ENCODE measurements around the gene PHACTR1. TPM values are rescaled to one million over a fixed set of nuclear protein-coding genes. Genes with fewer than 3 reads are reported as not detected.

PHACTR1 gene
- total RNA-seq, 4 donors from 2014 or later, result 2.0 to 8.3 (median 4.5) TPM

DNA sequence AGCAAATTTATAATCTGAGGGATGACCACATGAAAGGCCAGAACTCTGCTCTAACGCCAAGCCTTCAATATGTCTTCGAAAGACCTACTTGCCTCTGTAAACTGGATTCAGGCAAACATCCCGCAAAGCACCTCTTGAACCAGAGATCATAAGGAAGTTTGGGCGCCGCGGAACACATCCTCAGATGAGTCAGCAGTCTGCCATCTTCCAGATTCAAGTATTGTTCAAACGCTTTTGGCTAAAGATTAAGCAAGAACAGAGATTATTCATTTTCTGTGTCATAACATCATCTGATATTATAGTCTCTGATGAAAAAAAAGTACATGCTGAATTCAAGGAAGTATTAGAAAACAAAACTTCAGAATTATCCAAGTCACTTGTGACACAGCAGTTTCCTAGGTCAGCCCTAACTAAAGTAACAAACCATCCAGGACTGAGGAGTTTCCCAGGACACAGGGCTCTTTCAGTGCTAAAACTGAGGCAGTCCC, 591.0 kb downstream of the PHACTR1 start:
- peak in 1 of 2 donors; percentile 41 for DNase-seq
- Histone ChIP-seq H3K27me3 (no peaks in the 10 kb centered on the region), H3K4me1 (no peaks in the 10 kb centered on the region), H3K9me3 (no peaks in the 10 kb centered on the region), H3K27ac (no peak overlapping the region), H3K4me3 (no peak overlapping the region), H3K36me3 (no peaks in the 10 kb centered on the region)
- TF ChIP-seq POLR2A (IDR thresholded peaks at IDR 0.05), result no peak
- TF ChIP-seq, protein P1, sequence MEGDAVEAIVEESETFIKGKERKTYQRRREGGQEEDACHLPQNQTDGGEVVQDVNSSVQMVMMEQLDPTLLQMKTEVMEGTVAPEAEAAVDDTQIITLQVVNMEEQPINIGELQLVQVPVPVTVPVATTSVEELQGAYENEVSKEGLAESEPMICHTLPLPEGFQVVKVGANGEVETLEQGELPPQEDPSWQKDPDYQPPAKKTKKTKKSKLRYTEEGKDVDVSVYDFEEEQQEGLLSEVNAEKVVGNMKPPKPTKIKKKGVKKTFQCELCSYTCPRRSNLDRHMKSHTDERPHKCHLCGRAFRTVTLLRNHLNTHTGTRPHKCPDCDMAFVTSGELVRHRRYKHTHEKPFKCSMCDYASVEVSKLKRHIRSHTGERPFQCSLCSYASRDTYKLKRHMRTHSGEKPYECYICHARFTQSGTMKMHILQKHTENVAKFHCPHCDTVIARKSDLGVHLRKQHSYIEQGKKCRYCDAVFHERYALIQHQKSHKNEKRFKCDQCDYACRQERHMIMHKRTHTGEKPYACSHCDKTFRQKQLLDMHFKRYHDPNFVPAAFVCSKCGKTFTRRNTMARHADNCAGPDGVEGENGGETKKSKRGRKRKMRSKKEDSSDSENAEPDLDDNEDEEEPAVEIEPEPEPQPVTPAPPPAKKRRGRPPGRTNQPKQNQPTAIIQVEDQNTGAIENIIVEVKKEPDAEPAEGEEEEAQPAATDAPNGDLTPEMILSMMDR (IDR thresholded peaks at IDR 0.05), result no peak
- intact Hi-C loops (cut with DNase I; ENCODE audit: low total_unique reads), result no loop called here

DNA sequence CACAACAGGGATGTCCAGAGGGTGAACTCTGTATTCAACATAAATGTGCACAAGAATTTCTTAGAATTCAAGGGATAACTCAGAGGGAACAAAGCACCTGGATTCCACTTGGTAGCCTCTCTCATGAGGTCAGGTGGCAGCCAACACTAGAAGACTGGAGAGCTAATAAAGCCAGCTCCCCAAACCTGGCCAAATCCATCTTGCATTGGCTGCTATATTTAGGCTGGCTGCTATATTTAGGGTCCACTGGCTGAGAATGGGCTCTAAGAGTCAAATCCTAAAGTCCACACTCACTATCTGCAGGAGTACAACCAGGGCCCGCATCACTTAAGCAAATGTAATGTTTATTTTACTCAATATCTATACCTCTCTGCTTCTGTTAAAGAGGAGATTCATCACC, 591.8 kb downstream of the PHACTR1 start:
- H3K4me3 ChIP-seq, result no peak overlapping the region
- intact Hi-C loops (cut with DNase I; ENCODE audit: low total_unique reads), result no loop called here
- no peaks in the 10 kb centered on the region for H3K9me3 ChIP-seq
- H3K27me3 ChIP-seq, result no peaks in the 10 kb centered on the region
- no peak for TF ChIP-seq POLR2A (IDR thresholded peaks at IDR 0.05)
- TF ChIP-seq, protein P1 (IDR thresholded peaks at IDR 0.05), result no peak
- no peak overlapping the region for H3K27ac ChIP-seq
- H3K4me1 ChIP-seq, result no peaks in the 10 kb centered on the region
- DNase-seq, result no peak
- no peaks in the 10 kb centered on the region for H3K36me3 ChIP-seq

DNA sequence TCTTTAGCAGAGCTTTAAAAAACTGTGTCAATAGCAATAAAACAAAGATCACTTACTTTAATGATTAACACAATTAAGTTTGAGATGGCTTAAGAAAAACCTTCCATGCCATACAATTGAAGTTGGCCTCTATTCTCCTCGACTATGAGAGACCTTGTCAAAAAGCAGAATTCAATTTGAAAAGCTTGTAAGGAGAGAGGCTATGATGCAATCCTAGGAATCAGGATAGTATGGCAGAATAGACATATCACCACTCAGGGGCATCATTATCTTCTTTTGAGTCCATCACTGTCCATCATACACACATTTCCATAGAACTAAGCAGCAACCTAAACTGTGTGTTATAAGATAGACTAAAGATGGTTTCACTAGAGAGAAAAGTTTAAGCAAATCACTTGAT, 594.6 kb downstream of the PHACTR1 start:
- Histone ChIP-seq H3K4me1 (no peaks in the 10 kb centered on the region), H3K9me3 (no peaks in the 10 kb centered on the region), H3K27ac (no peak overlapping the region), H3K4me3 (no peak overlapping the region), H3K36me3 (no peaks in the 10 kb centered on the region), H3K27me3 (no peaks in the 10 kb centered on the region)
- no peak for DNase-seq
- intact Hi-C loops (cut with DNase I; ENCODE audit: low total_unique reads), result no loop called here
- no peak for TF ChIP-seq POLR2A (IDR thresholded peaks at IDR 0.05)
- TF ChIP-seq, protein P1 (IDR thresholded peaks at IDR 0.05), result no peak

DNA sequence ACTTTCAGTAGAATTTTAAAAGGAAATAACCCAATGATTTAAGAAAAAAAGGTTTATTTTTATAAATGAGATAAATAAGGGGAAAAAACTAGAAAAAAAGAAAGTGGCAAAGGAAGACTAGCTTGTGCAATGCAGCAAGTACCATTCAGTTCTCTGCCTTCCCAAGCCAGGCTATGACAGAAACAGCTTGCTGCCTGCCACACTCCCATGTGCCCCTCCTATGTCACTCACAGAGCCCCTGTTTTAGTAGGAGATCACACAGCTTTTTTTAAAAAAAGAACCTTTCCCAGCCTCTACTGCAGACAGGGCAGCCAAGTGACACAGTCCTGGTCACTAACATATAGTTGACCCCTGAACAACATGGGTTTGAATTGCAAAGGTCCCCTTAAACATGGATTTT, 598.2 kb downstream of the PHACTR1 start:
- H3K9me3 ChIP-seq, result no peaks in the 10 kb centered on the region
- H3K27ac ChIP-seq, result no peak overlapping the region
- no peak overlapping the region for H3K4me3 ChIP-seq
- no peaks in the 10 kb centered on the region for H3K36me3 ChIP-seq
- no peak for TF ChIP-seq POLR2A (IDR thresholded peaks at IDR 0.05)
- TF ChIP-seq, protein P1 (IDR thresholded peaks at IDR 0.05), result no peak
- no peak for DNase-seq
- intact Hi-C loops (cut with DNase I; ENCODE audit: low total_unique reads), result no loop called here
- no peaks in the 10 kb centered on the region for H3K4me1 ChIP-seq
- no peaks in the 10 kb centered on the region for H3K27me3 ChIP-seq

DNA sequence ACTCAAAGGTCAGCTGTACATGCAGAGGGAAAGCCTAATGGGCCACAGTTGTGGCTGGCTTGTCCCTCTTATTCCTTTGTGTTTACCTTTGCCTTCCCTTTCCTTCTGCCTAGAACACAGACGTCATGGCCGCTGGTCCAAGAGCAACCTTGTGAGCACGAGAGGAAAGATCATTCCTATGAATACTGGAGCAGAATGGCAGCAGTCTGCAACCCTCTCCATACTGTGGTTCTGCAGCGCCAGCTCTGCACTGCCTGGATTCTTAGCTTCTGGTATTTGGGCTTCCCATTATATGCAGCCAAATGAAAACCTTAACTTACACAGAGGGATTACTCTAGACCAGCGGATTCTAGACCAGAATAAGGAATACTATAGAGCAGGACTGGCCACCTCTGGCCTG, 599.3 kb downstream of the PHACTR1 start:
- Histone ChIP-seq H3K4me1 (no peaks in the 10 kb centered on the region), H3K27ac (no peak overlapping the region), H3K4me3 (no peak overlapping the region), H3K9me3 (no peaks in the 10 kb centered on the region), H3K27me3 (no peaks in the 10 kb centered on the region), H3K36me3 (no peaks in the 10 kb centered on the region)
- TF ChIP-seq POLR2A (IDR thresholded peaks at IDR 0.05), result no peak
- TF ChIP-seq, protein P1 (IDR thresholded peaks at IDR 0.05), result no peak
- DNase-seq, result no peak
- intact Hi-C loops (cut with DNase I; ENCODE audit: low total_unique reads), result no loop called here
